Suprapubic skin (tissue), 4 donors: ENCODE measurements around the gene PTBP1.

Experiments
- CTCF ChIP-seq, 2 donors: fragments of 200-600 bp in 1 of 2; fragments of 450-650 bp in 1 of 2; sonication (generic) in 1 of 2; IDR thresholded peaks; one replicate each; pipeline ENCODE4 v1.5.1; 2016 to 2019; ENCODE audit warnings: antibody characterized with exemption in 2 of 2, mild to moderate bottlenecking in 1 of 2, moderate library complexity in 1 of 2
- POLR2A ChIP-seq, 2 donors: fragments of 450-650 bp; IDR thresholded peaks; one replicate each; pipeline ENCODE4 v1.6.1; 2017; ENCODE audit warnings: antibody characterized with exemption in 2 of 2, mild to moderate bottlenecking in 2 of 2, moderate library complexity in 2 of 2
- POLR2AphosphoS5 ChIP-seq, 3 donors: sonication (generic); formaldehyde crosslinking; IDR thresholded peaks; one replicate each; pipeline ENCODE4 v1.6.1; 2017; ENCODE audit warnings: antibody characterized with exemption in 3 of 3

GRCh38 chr19:757811-758668 is 39.2 kb upstream of the PTBP1 start:
- TF ChIP-seq POLR2AphosphoS5 (IDR thresholded peaks at IDR 0.05) (no peak), POLR2A (IDR thresholded peaks at IDR 0.05) (no peak), CTCF (IDR thresholded peaks at IDR 0.05) (no peak)
